IMR-90 (cell line): ENCODE data around the gene ADD1. TPM values are rescaled to one million over a fixed set of nuclear protein-coding genes. Genes with fewer than 3 reads are reported as not detected.
A peak's percentile ranks its signal among the peaks of the same experiment; 100 is the strongest.

Source experiments
- ATAC-seq: fragments of 200-7000 bp; cut with Tn5 transposase; 2 replicates; pipeline ENCODE4 v1.9.1; 2020; ENCODE audit warnings: low read depth, mild to moderate bottlenecking, moderate library complexity
- BruUV-seq: library from RNA; stranded (reverse); fragments of 400-500 nt; replicated peaks from 2 replicates; lab custom pipeline; 2021; lab: Mats Ljungman, UMichigan
- CTCF ChIA-PET: fragments of 300-600 bp; formaldehyde crosslinking; extraction: SDS; loops from one replicate; lab custom pipeline; 2021; ENCODE audit warnings: antibody characterized with exemption; lab: Yijun Ruan, JAX
- POLR2A ChIA-PET: fragments of 300-600 bp; sonication (Branson Sonifier 250); formaldehyde crosslinking; loops from one replicate; lab custom pipeline; 2022; ENCODE audit warnings: antibody characterized with exemption; ENCODE audit not compliant: unreplicated experiment; lab: Charles Lee
- DNase-seq: peaks from one replicate; pipeline ENCODE4 v3.0.0; 2013
- H2AFZ ChIP-seq: replicated peaks from 2 replicates; pipeline ENCODE3; 2013; ENCODE audit warnings: low read length, mild to moderate bottlenecking; ENCODE audit not compliant: poor library complexity
- H2AK5ac ChIP-seq: 2 replicates; pipeline ENCODE4 v1.6.1; 2013; ENCODE audit warnings: low read depth, low read length, inconsistent platforms
- H2AK9ac ChIP-seq: replicated peaks from 2 replicates; pipeline ENCODE3; 2013; ENCODE audit warnings: mild to moderate bottlenecking, low read depth, low read length, moderate library complexity; ENCODE audit not compliant: poor library complexity
- H2BK120ac ChIP-seq: 2 replicates; pipeline ENCODE4 v1.6.1; 2013; ENCODE audit warnings: low read depth, low read length, inconsistent platforms
- H2BK15ac ChIP-seq: 3 replicates; pipeline ENCODE4 v1.6.1; 2013; ENCODE audit warnings: low read depth, low read length, inconsistent platforms
- H2BK20ac ChIP-seq: 2 replicates; pipeline ENCODE4 v1.6.1; 2013; ENCODE audit warnings: low read depth, mild to moderate bottlenecking, inconsistent platforms, low read length, moderate library complexity
- H2BK5ac ChIP-seq: 2 replicates; pipeline ENCODE4 v1.6.1; 2013; ENCODE audit warnings: mild to moderate bottlenecking, low read depth, low read length, inconsistent platforms; ENCODE audit not compliant: poor library complexity, severe bottlenecking
- H3K14ac ChIP-seq: replicated peaks from 2 replicates; pipeline ENCODE4 v1.6.1; 2013; ENCODE audit warnings: low read depth, low read length, inconsistent platforms
- H3K18ac ChIP-seq: 2 replicates; pipeline ENCODE4 v1.6.1; 2013; ENCODE audit warnings: low read depth, low read length, control low read depth
- H3K23ac ChIP-seq: 2 replicates; pipeline ENCODE4 v1.6.1; 2013; ENCODE audit warnings: low read depth, low read length, inconsistent platforms
- H3K27ac ChIP-seq: 2 replicates; pipeline ENCODE4 v1.5.1; 2013; ENCODE audit warnings: mild to moderate bottlenecking, control low read depth, low read length; ENCODE audit not compliant: insufficient read depth
- H3K27me3 ChIP-seq: 2 replicates; pipeline ENCODE4 v1.6.1; 2013; ENCODE audit warnings: low read length; ENCODE audit not compliant: control insufficient read depth, insufficient read depth
- H3K36me3 ChIP-seq: 2 replicates; pipeline ENCODE4 v1.6.1; 2013; ENCODE audit warnings: low read length, mixed read lengths; ENCODE audit not compliant: control insufficient read depth, insufficient read depth
- H3K4ac ChIP-seq: 2 replicates; pipeline ENCODE4 v1.6.1; 2013; ENCODE audit warnings: low read depth, low read length, inconsistent platforms
- H3K4me1 ChIP-seq: 2 replicates; pipeline ENCODE4 v1.6.1; 2013; ENCODE audit warnings: low read length, mixed read lengths; ENCODE audit not compliant: control insufficient read depth, insufficient read depth
- H3K4me2 ChIP-seq: 2 replicates; pipeline ENCODE4 v1.6.1; 2013; ENCODE audit warnings: low read depth, mild to moderate bottlenecking, control low read depth, low read length, moderate library complexity
- H3K4me3 ChIP-seq: 2 replicates; pipeline ENCODE4 v1.5.1; 2013; ENCODE audit warnings: low read depth, mild to moderate bottlenecking, control low read depth, low read length, moderate library complexity; ENCODE audit not compliant: insufficient read depth
- H3K56ac ChIP-seq: 2 replicates; pipeline ENCODE4 v1.6.1; 2013; ENCODE audit warnings: low read length, inconsistent platforms; ENCODE audit not compliant: insufficient read depth; ENCODE audit errors: extremely low read depth
- H3K79me1 ChIP-seq, 2 experiments: 2 replicates each; pipeline ENCODE4 v1.6.1; 2013; ENCODE audit warnings: low read length in 2 of 2, inconsistent platforms in 1 of 2, low read depth in 1 of 2
- H3K9ac ChIP-seq: 2 replicates; pipeline ENCODE4 v1.6.1; 2013; ENCODE audit warnings: low read depth, low read length, control low read depth
- H3K9me1 ChIP-seq: 2 replicates; pipeline ENCODE4 v1.6.1; 2013; ENCODE audit warnings: low read length, inconsistent platforms; ENCODE audit not compliant: insufficient read depth
- H3K9me3 ChIP-seq: 2 replicates; pipeline ENCODE4 v1.6.1; 2013; ENCODE audit warnings: low read length; ENCODE audit not compliant: control insufficient read depth, insufficient read depth
- H4K20me1 ChIP-seq: 2 replicates; pipeline ENCODE4 v1.6.1; 2013; ENCODE audit warnings: low read length, inconsistent platforms; ENCODE audit not compliant: insufficient read depth
- H4K5ac ChIP-seq: 2 replicates; pipeline ENCODE4 v1.6.1; 2013; ENCODE audit warnings: mild to moderate bottlenecking, low read depth, low read length, control low read depth
- H4K8ac ChIP-seq, 2 experiments: 2 replicates each; pipeline ENCODE4 v1.6.1; 2013; ENCODE audit warnings: low read depth in 2 of 2, low read length in 2 of 2, control low read depth in 1 of 2, inconsistent platforms in 1 of 2
- H4K91ac ChIP-seq: 2 replicates; pipeline ENCODE4 v1.6.1; 2013; ENCODE audit warnings: low read depth, low read length, inconsistent platforms; ENCODE audit not compliant: insufficient read depth
- CEBPB ChIP-seq: IDR thresholded peaks from 2 replicates; pipeline ENCODE4 v1.6.1; 2012; ENCODE audit warnings: low read depth, low read length, improper control_type of control experiment
- MAFK ChIP-seq: IDR thresholded peaks from 2 replicates; pipeline ENCODE4 v1.6.1; 2012; ENCODE audit warnings: low read depth, low read length, improper control_type of control experiment
- MXI1 ChIP-seq: IDR thresholded peaks from 2 replicates; pipeline ENCODE4 v1.6.1; 2012; ENCODE audit warnings: low read depth, mild to moderate bottlenecking, low read length, moderate library complexity, borderline replicate concordance
- NFE2L2 ChIP-seq: fragments of 150-350 bp; IDR thresholded peaks from 2 replicates; pipeline ENCODE4 v1.6.1; 2016; ENCODE audit warnings: low read depth, mild to moderate bottlenecking, low read length
- RAD21 ChIP-seq: IDR thresholded peaks from 2 replicates; pipeline ENCODE4 v1.6.1; 2012; ENCODE audit warnings: low read length, improper control_type of control experiment
- WGBS, 2 experiments: methylation state at CpG; one replicate each; pipeline versions ENCODE4 v1.1.5 to v1.1.7; 2013; ENCODE audit warnings: missing lambda C conversion rate in 2 of 2; ENCODE audit not compliant: insufficient read length in 1 of 2; ENCODE audit errors: extremely low coverage in 2 of 2; 5-methylcytosine and 5-hydroxymethylcytosine counted together
- dilution Hi-C: fragments of 300-500 bp; cut with HindIII; formaldehyde crosslinking; loops from one replicate; pipeline ENCODE4 v1.14.3; 2018; ENCODE audit warnings: low sequenced_read_pairs; ENCODE audit not compliant: unreplicated experiment
- in situ Hi-C: fragments of 300-500 bp; cut with MboI; formaldehyde crosslinking; loops from 3 replicates; pipeline ENCODE4 v1.14.3; 2019; ENCODE audit warnings: low sequenced_read_pairs, inconsistent platforms, mixed read lengths
- intact Hi-C: fragments of 100-400 bp; cut with micrococcal nuclease; formaldehyde crosslinking; loops from 2 replicates; pipeline ENCODE4 v1.10.0; 2022
- polyA plus RNA-seq, 3 experiments: library from polyadenylated mRNA; depleted of rRNA; stranded (reverse); fragments of >200 nt; gene quantifications; 2 replicates each; pipeline ENCODE4 v1.2.3, GENCODE V29; 2012; ENCODE audit warnings: low replicate concordance in 1 of 3
- total RNA-seq: library from RNA; depleted of rRNA; stranded (reverse); fragments of >200 nt; gene quantifications from 2 replicates; pipeline ENCODE4 v1.2.3, GENCODE V29; 2012
- TF ChIP-seq, protein P1 (sequence below): fragments of 150-350 bp; IDR thresholded peaks from 2 replicates; pipeline ENCODE4 v1.6.1; 2016; ENCODE audit warnings: low read depth, mild to moderate bottlenecking, low read length, moderate library complexity, borderline replicate concordance

ADD1 gene
- total and polyA plus RNA-seq, 2 of the 4 experiments (the other 2 are of a cell fraction) = 122 to 215 TPM

- no peak overlapping the region for H4K5ac ChIP-seq
Measured at GRCh38 chr4:2961811-2962441, 118.3 kb downstream of the ADD1 start.

More at GRCh38 chr4:2961811-2962441, 118.3 kb downstream of the ADD1 start:
- DNase-seq (no peak), ATAC-seq (no peak)
- dilution Hi-C loops (no loop called here), in situ Hi-C loops (no loop called here), intact Hi-C loops (no loop called here)
- TF ChIP-seq MAFK (no peak), NFE2L2 (no peak), RAD21 (no peak), MXI1 (no peak), CEBPB (no peak)
- TF ChIP-seq, protein P1, sequence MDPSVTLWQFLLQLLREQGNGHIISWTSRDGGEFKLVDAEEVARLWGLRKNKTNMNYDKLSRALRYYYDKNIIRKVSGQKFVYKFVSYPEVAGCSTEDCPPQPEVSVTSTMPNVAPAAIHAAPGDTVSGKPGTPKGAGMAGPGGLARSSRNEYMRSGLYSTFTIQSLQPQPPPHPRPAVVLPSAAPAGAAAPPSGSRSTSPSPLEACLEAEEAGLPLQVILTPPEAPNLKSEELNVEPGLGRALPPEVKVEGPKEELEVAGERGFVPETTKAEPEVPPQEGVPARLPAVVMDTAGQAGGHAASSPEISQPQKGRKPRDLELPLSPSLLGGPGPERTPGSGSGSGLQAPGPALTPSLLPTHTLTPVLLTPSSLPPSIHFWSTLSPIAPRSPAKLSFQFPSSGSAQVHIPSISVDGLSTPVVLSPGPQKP = no peak
- Histone ChIP-seq H4K91ac (no peak overlapping the region), H2AK9ac (peak overlapping the region; percentile 51), H3K4me1 (peaks cover 15% of the 10 kb centered on the region), H3K9me1 (peaks cover 16% of the 10 kb centered on the region), H2AK5ac (peak overlapping the region; percentile 15), H2BK20ac (no peak overlapping the region), H3K36me3 (peaks cover 6% of the 10 kb centered on the region), H3K23ac (peak overlapping the region; percentile 47), H4K8ac (no peak overlapping the region), H3K27me3 (no peaks in the 10 kb centered on the region), H3K79me1 (peaks cover 30 to 58% of the 10 kb centered on the region in 2 experiments), H2BK15ac (no peak overlapping the region), H4K20me1 (peaks cover 38% of the 10 kb centered on the region), H3K9me3 (no peaks in the 10 kb centered on the region), H3K4me3 (peak overlapping the region; percentile 87), H3K27ac (no peak overlapping the region), H2BK5ac (no peak overlapping the region), H3K9ac (peak overlapping the region; percentile 82), H3K4me2 (peak overlapping the region; percentile 99), H3K4ac (peak overlapping the region; percentile 47), H3K18ac (no peak overlapping the region), H3K56ac (no peak overlapping the region), H2BK120ac (no peak overlapping the region), H3K14ac (peak overlapping the region; percentile 52), H2AFZ (peak overlapping the region; percentile 19)
- BruUV-seq = TSS peak; percentile 64
- CTCF ChIA-PET = interaction anchor here (0.9 kb wide), 1 partner anchor 198 kb away, joined by 3 read pairs; no protein-coding TSS in a partner anchor
- no CpG with 5 or more reads among the region's 14 CpGs for WGBS, 2 experiments
- POLR2A ChIA-PET = no interaction called here
